ENCODE data around the gene NOTUM.

- TF ChIP-seq CTCF (conservative IDR thresholded peaks at IDR 0.05; ENCODE audit: low read length), result no peak
- TF ChIP-seq EZH2phosphoT487 (IDR thresholded peaks at IDR 0.05; ENCODE audit: borderline replicate concordance), result no peak
Observed at GRCh38 chr17:81958633-81959342, 2.2 kb downstream of the NOTUM start.
